Endothelial cell of umbilical vein (primary cell): ENCODE measurements around the gene DRD1. TPM values are rescaled to one million over a fixed set of nuclear protein-coding genes. Genes with fewer than 3 reads are reported as not detected.

Source experiments
- BruUV-seq: library from RNA; stranded (reverse); fragments of 400-500 nt; replicated peaks from 2 replicates; lab custom pipeline; 2021; lab: Mats Ljungman, UMichigan
- CTCF ChIA-PET: fragments of 300-600, 350-600 bp; sonication (Branson Sonifier 250); formaldehyde crosslinking; loops from one replicate; lab custom pipeline; 2021; ENCODE audit warnings: antibody characterized with exemption, inconsistent platforms; lab: Charles Lee
- POLR2A ChIA-PET: fragments of 300-600, 350-600 bp; sonication (Branson Sonifier 250); formaldehyde crosslinking; loops from one replicate; lab custom pipeline; 2021; ENCODE audit warnings: antibody characterized with exemption, inconsistent platforms; lab: Charles Lee
- DNase-seq: peaks from one replicate; pipeline ENCODE4 v3.0.0-alpha.2; 2011; ENCODE audit warnings: low read depth, low spot score
- FAIRE-seq: peaks from 2 replicates; lab custom pipeline; 2011; peaks lifted over from hg19 to GRCh38; lab: Jason Lieb, UNC
- H2AFZ ChIP-seq: 2 replicates; pipeline ENCODE4 v1.6.0; 2012; ENCODE audit warnings: low read depth, low read length, control low read depth, inconsistent platforms
- H3K27ac ChIP-seq: 2 replicates; pipeline ENCODE4 v1.5.1; 2011; ENCODE audit warnings: low read depth, mild to moderate bottlenecking, control low read depth, low read length, moderate library complexity; ENCODE audit not compliant: insufficient read depth
- H3K27me3 ChIP-seq, 2 experiments: 2 replicates each; pipeline versions ENCODE4 v1.6.0 to v1.6.1; 2011; ENCODE audit warnings: low read length in 2 of 2, mixed read lengths in 1 of 2; ENCODE audit not compliant: control insufficient read depth in 2 of 2, insufficient read depth in 2 of 2
- H3K36me3 ChIP-seq, 2 experiments: 2 replicates in 1 of 2; 3 replicates in 1 of 2; pipeline ENCODE4 v1.5.1; 2011; ENCODE audit warnings: low read length in 2 of 2, mild to moderate bottlenecking in 1 of 2, moderate library complexity in 1 of 2; ENCODE audit not compliant: control insufficient read depth in 2 of 2, insufficient read depth in 2 of 2; ENCODE audit errors: extremely low read depth in 1 of 2
- H3K4me1 ChIP-seq: 3 replicates; pipeline ENCODE4 v1.5.1; 2011; ENCODE audit warnings: mild to moderate bottlenecking, low read length; ENCODE audit not compliant: control insufficient read depth, insufficient read depth; ENCODE audit errors: extremely low read depth
- H3K4me2 ChIP-seq: 2 replicates; pipeline ENCODE4 v1.6.1; 2011; ENCODE audit warnings: low read length, control low read depth, mixed read lengths; ENCODE audit not compliant: insufficient read depth
- H3K4me3 ChIP-seq, 3 experiments: fragments of 200-600 bp in 1 of 3; sonication (generic), shearing (Covaris generic) in 1 of 3; replicated peaks in 1 of 3; 2 replicates each; pipeline ENCODE4 v1.5.1; 2011 to 2016; ENCODE audit warnings: control low read depth in 3 of 3, low read length in 3 of 3, mild to moderate bottlenecking in 2 of 3, inconsistent platforms in 1 of 3, low read depth in 1 of 3, moderate library complexity in 1 of 3; ENCODE audit not compliant: insufficient read depth in 1 of 3
- H3K79me2 ChIP-seq: 2 replicates; pipeline ENCODE4 v1.6.0; 2012; ENCODE audit warnings: low read length, inconsistent platforms; ENCODE audit not compliant: control insufficient read depth, insufficient read depth
- H3K9ac ChIP-seq: replicated peaks from 2 replicates; pipeline ENCODE3; 2011; ENCODE audit warnings: low read length, control low read depth; ENCODE audit not compliant: insufficient read depth; ENCODE audit errors: extremely low read depth
- H3K9me1 ChIP-seq: replicated peaks from 3 replicates; pipeline ENCODE4 v1.6.0; 2011; ENCODE audit warnings: mild to moderate bottlenecking, low read length; ENCODE audit not compliant: control insufficient read depth, insufficient read depth; ENCODE audit errors: extremely low read depth
- H3K9me3 ChIP-seq: replicated peaks from 2 replicates; pipeline ENCODE4 v1.5.1; 2012; ENCODE audit warnings: low read length, inconsistent platforms; ENCODE audit not compliant: control insufficient read depth, insufficient read depth
- H4K20me1 ChIP-seq: replicated peaks from 2 replicates; pipeline ENCODE3; 2011; ENCODE audit warnings: mild to moderate bottlenecking, low read length; ENCODE audit not compliant: control insufficient read depth, insufficient read depth; ENCODE audit errors: extremely low read depth
- CTCF ChIP-seq, 2 donors: IDR thresholded peaks; 1 replicate in 1 of 2; 2 replicates in 1 of 2; pipeline ENCODE4 v1.5.1; 2011; ENCODE audit warnings: low read length in 2 of 2, mild to moderate bottlenecking in 2 of 2, moderate library complexity in 2 of 2, control low read depth in 1 of 2, inconsistent platforms in 1 of 2, low read depth in 1 of 2; ENCODE audit not compliant: insufficient read depth in 1 of 2; ENCODE audit errors: extremely low read depth in 1 of 2
- EZH2 ChIP-seq: IDR thresholded peaks from 2 replicates; pipeline ENCODE4 v1.6.1; 2012; ENCODE audit warnings: borderline replicate concordance, low read depth, mild to moderate bottlenecking, moderate library complexity, low read length, inconsistent platforms; ENCODE audit not compliant: severe bottlenecking
- FOS ChIP-seq: IDR thresholded peaks from 2 replicates; pipeline ENCODE4 v1.6.1; 2011; ENCODE audit warnings: mild to moderate bottlenecking, low read length, moderate library complexity, borderline replicate concordance; ENCODE audit not compliant: insufficient read depth
- GATA2 ChIP-seq: IDR thresholded peaks from 2 replicates; pipeline ENCODE4 v1.7.0; 2011; ENCODE audit warnings: low read depth, mild to moderate bottlenecking, moderate library complexity, mixed read lengths, low read length; ENCODE audit not compliant: insufficient read length, insufficient read depth
- JUN ChIP-seq: IDR thresholded peaks from 2 replicates; pipeline ENCODE4 v1.6.1; 2011; ENCODE audit warnings: borderline replicate concordance, low read depth; ENCODE audit not compliant: insufficient read length, insufficient read depth
- MAX ChIP-seq: IDR thresholded peaks from 2 replicates; pipeline ENCODE4 v1.6.1; 2011; ENCODE audit not compliant: insufficient read depth, insufficient read length
- MYC ChIP-seq: IDR thresholded peaks from one replicate; pipeline ENCODE4 v1.6.1; 2011; ENCODE audit warnings: mild to moderate bottlenecking, low read depth, low read length
- POLR2A ChIP-seq: IDR thresholded peaks from 2 replicates; pipeline ENCODE4 v1.6.1; 2012; ENCODE audit warnings: low read depth, mild to moderate bottlenecking, control low read depth, low read length
- POLR2AphosphoS5 ChIP-seq: IDR thresholded peaks from 2 replicates; pipeline ENCODE4 v1.6.1; 2012; ENCODE audit warnings: low read depth, mild to moderate bottlenecking, control low read depth, low read length, moderate library complexity; ENCODE audit not compliant: insufficient read depth
- dilution Hi-C: fragments of 300-500 bp; cut with MboI; formaldehyde crosslinking; loops from one replicate; pipeline ENCODE4 v1.15.0; 2019; ENCODE audit warnings: low sequenced_read_pairs; ENCODE audit not compliant: extremely low pct_ligation_motif_present
- intact Hi-C: fragments of 100-400 bp; cut with micrococcal nuclease; formaldehyde crosslinking; loops from one replicate; pipeline ENCODE4 v1.10.0; 2022
- polyA plus RNA-seq, 4 experiments: library from polyadenylated mRNA; depleted of rRNA in 3 of 4; stranded (reverse) in 3 of 4; unstranded in 1 of 4; fragments of >200 nt; gene quantifications; 2 replicates each; pipeline versions ENCODE4 v1.2.1 to v1.2.3, GENCODE V29; 2011 to 2012; ENCODE audit warnings: missing spikeins in 1 of 4
- total RNA-seq: library from RNA; stranded (reverse); gene quantifications from 2 replicates; pipeline ENCODE4 v1.2.3, GENCODE V29; 2021

Gene DRD1
- total and polyA plus RNA-seq, 2 donors (not counting 3 experiments of a cell fraction or from before 2014, with no cell fraction given) = not detected

GRCh38 chr5:175422058-175422457, 21.9 kb downstream of the DRD1 start:
- dilution Hi-C loops (no loop called here), intact Hi-C loops (no loop called here)
- no peaks in the 10 kb centered on the region for H3K9me1 ChIP-seq
- H3K4me2 ChIP-seq = no peak overlapping the region
- DNase-seq (no peak), FAIRE-seq (no peak)
- TF ChIP-seq CTCF (IDR thresholded peaks at IDR 0.05; ENCODE audit: extremely low read depth in 1 of 2, insufficient read depth in 1 of 2, low read depth in 1 of 2, low read length in 2 of 2) = no peak
- no peak for TF ChIP-seq JUN
- TF ChIP-seq GATA2 = no peak
- TF ChIP-seq MAX = no peak
- no peak for TF ChIP-seq POLR2A
- POLR2A ChIA-PET = no interaction called here
- H3K79me2 ChIP-seq = no peaks in the 10 kb centered on the region
- H3K36me3 ChIP-seq = no peaks in the 10 kb centered on the region
- BruUV-seq = no TSS peak
- H2AFZ ChIP-seq = no peak overlapping the region
- CTCF ChIA-PET = no interaction called here
- H3K27me3 ChIP-seq = no peaks in the 10 kb centered on the region
- H4K20me1 ChIP-seq = no peaks in the 10 kb centered on the region
- peaks cover 2% of the 10 kb centered on the region for H3K9me3 ChIP-seq
- H3K9ac ChIP-seq = no peak overlapping the region
- H3K4me3 ChIP-seq = no peak overlapping the region
- H3K4me1 ChIP-seq = no peaks in the 10 kb centered on the region
- H3K27ac ChIP-seq = no peak overlapping the region

GRCh38 chr5:175420383-175420782, 23.6 kb downstream of the DRD1 start:
- DNase-seq (no peak), FAIRE-seq (no peak)
- Histone ChIP-seq H3K36me3 (no peaks in the 10 kb centered on the region), H3K9ac (no peak overlapping the region), H3K9me3 (peaks cover 2% of the 10 kb centered on the region), H3K27me3 (no peaks in the 10 kb centered on the region), H3K4me1 (no peaks in the 10 kb centered on the region), H3K79me2 (no peaks in the 10 kb centered on the region), H3K4me3 (no peak overlapping the region), H3K4me2 (no peak overlapping the region), H2AFZ (no peak overlapping the region), H4K20me1 (no peaks in the 10 kb centered on the region), H3K9me1 (no peaks in the 10 kb centered on the region), H3K27ac (no peak overlapping the region)
- dilution Hi-C loops (no loop called here), intact Hi-C loops (no loop called here)
- no TSS peak for BruUV-seq
- ChIA-PET POLR2A (no interaction called here), CTCF (no interaction called here)
- TF ChIP-seq GATA2 (no peak), FOS (no peak), EZH2 (no peak), POLR2A (no peak), CTCF (IDR thresholded peaks at IDR 0.05; ENCODE audit: extremely low read depth in 1 of 2, insufficient read depth in 1 of 2, low read depth in 1 of 2, low read length in 2 of 2) (no peak), POLR2AphosphoS5 (no peak), MAX (no peak), JUN (no peak), MYC (no peak)
